ENCODE measurements around the gene CLTCL1. TPM values are rescaled to one million over a fixed set of nuclear protein-coding genes. Genes with fewer than 3 reads are reported as not detected.

The CLTCL1 gene
- total and polyA plus RNA-seq, 12 donors: 13.0 to 62.8 (median 21.8) TPM

DNA sequence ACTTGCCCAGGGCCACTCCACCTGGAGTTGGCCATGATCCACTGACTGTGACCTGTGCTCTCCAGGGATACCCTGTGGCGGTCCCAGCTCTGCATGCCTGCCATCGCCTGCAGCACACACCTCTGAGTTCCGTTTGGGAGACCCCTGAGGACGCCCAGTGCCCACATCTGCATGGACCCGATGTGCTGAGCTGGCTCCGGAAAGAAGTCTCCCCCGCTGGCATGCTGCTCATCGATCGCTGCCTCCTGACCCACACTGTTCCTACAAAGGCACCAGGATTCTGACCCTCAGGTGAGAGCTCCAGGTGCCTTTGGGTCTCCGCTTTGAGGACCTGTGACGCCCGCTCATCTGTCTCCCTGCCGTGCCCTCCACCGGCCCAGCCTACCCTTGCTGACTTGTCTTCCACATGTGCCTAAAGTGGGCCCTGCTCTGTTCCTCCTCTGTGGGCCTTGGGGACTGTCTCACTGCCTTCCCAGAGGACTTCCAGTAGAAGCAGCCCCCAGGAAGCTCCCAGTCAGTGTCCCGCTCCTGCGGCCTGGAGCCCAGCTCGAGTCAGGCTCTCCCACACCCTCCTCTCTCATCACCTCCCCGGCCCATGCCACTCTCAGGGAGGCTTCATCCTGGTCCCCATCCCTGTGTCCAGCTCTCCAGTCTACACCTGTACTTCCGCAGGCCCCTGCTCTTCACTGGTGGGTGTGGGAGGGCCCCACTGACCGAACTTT, 107.1 kb downstream of the CLTCL1 start:
- Histone ChIP-seq H3K27ac (no peak overlapping the region), H3K36me3 (replicated peaks in 1 of 2) (peaks cover 0 to 9% of the 10 kb centered on the region in 2 donors), H3K4me3 (no peak overlapping the region), H3K4me1 (replicated peaks in 1 of 2) (peaks cover 0 to 3% of the 10 kb centered on the region in 2 donors), H3K27me3 (no peaks in the 10 kb centered on the region), H3K9me3 (replicated peaks in 1 of 3) (no peaks in the 10 kb centered on the region)
- DNase-seq: no peak
- intact Hi-C loops (cut with DNase I): loop anchor here (10.0 kb wide), 2 partner anchors 110 to 200 kb away; partner anchors contain the start of gene CLTCL1 (in 1 of the 2)
- WGBS, 4 donors: 91 to 96% (median 93%) methylated on average over 14 to 20 of the region's 20 CpGs
- no peak for TF ChIP-seq POLR2A (IDR thresholded peaks at IDR 0.05)
- TF ChIP-seq, protein P1, sequence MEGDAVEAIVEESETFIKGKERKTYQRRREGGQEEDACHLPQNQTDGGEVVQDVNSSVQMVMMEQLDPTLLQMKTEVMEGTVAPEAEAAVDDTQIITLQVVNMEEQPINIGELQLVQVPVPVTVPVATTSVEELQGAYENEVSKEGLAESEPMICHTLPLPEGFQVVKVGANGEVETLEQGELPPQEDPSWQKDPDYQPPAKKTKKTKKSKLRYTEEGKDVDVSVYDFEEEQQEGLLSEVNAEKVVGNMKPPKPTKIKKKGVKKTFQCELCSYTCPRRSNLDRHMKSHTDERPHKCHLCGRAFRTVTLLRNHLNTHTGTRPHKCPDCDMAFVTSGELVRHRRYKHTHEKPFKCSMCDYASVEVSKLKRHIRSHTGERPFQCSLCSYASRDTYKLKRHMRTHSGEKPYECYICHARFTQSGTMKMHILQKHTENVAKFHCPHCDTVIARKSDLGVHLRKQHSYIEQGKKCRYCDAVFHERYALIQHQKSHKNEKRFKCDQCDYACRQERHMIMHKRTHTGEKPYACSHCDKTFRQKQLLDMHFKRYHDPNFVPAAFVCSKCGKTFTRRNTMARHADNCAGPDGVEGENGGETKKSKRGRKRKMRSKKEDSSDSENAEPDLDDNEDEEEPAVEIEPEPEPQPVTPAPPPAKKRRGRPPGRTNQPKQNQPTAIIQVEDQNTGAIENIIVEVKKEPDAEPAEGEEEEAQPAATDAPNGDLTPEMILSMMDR (IDR thresholded peaks at IDR 0.05): no peak

DNA sequence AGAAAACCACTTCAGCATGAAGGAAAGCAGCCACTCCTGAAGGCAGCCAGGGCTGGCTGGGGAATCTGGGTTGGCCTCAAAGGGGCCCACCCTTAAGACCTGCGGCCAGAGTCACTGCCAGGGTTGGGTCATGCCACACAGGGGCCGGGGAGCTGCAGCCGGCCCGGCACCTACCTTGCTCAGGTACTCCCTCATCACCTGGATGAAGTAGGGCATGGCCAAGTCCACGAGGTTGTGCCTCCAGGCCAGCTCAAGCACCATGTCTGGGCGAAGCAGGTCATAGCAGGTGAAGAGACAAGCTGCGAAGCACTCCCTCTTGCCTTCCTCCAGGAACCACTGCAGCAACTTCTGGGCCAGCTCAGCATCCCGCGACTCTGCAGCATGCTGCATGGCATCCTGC, 108.3 kb downstream of the CLTCL1 start:
- Histone ChIP-seq H3K27me3 (no peaks in the 10 kb centered on the region), H3K4me3 (no peak overlapping the region), H3K4me1 (replicated peaks in 1 of 2) (peaks cover 4 to 9% of the 10 kb centered on the region in 2 donors), H3K27ac (no peak overlapping the region), H3K9me3 (replicated peaks in 1 of 3) (no peaks in the 10 kb centered on the region), H3K36me3 (replicated peaks in 1 of 2) (peaks cover 0 to 9% of the 10 kb centered on the region in 2 donors)
- intact Hi-C loops (cut with DNase I): loop anchor here (10.0 kb wide), 2 partner anchors 112 to 202 kb away; partner anchors contain the start of gene CLTCL1 (in 1 of the 2)
- WGBS, 4 donors: 90 to 94% (median 92%) methylated on average over 5 to 9 of the region's 9 CpGs; no CpG with 5 or more reads in 1 of the 4 donors
- no peak for DNase-seq
- no peak for TF ChIP-seq POLR2A (IDR thresholded peaks at IDR 0.05)
- TF ChIP-seq, protein P1 (IDR thresholded peaks at IDR 0.05): no peak

DNA sequence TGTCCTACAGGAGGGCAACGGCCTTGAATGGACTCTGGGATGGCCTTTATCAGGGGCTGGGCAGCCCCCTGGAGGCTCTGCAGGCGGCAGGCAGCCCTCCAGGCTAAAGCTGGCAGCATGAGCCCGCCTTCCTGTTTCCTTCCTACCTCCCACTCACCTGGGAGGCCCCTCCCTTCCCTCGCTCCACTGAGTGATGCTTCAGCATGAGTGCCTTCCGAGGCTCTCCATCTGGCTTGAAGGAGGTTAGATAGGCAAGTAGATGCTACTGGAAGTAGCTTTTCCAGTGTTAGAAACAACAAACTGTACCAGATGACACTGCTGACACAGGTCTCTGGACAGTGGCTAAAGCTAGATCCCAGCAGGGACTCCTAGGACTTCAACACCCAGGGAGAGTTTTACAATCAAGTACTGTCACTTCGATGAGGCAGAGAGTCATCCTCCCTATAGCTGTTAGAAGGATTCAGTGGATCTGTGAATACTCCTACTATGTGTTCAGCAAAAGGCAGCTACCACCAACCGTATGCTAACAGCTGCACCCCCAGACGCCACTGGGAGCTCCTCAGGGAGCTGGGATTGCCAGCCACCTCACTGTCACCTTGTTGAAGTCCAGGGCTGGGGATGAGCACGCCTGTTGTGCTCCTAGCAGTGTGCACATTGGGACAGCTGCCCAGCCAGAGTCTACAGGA, 108.9 kb downstream of the CLTCL1 start:
- Histone ChIP-seq H3K4me1 (replicated peaks in 1 of 2) (peaks cover 7 to 12% of the 10 kb centered on the region in 2 donors), H3K36me3 (replicated peaks in 1 of 2) (peaks cover 0 to 4% of the 10 kb centered on the region in 2 donors), H3K9me3 (replicated peaks in 1 of 3) (no peaks in the 10 kb centered on the region), H3K4me3 (no peak overlapping the region), H3K27ac (no peak overlapping the region), H3K27me3 (no peaks in the 10 kb centered on the region)
- TF ChIP-seq, protein P1 (IDR thresholded peaks at IDR 0.05): no peak
- no peak for TF ChIP-seq POLR2A (IDR thresholded peaks at IDR 0.05)
- intact Hi-C loops (cut with DNase I): loop anchor here (10.0 kb wide), 2 partner anchors 112 to 202 kb away; partner anchors contain the start of gene CLTCL1 (in 1 of the 2)
- 75 to 84% (median 78%) methylated on average over 5 to 9 of the region's 9 CpGs for WGBS, 4 donors
- no peak for DNase-seq

DNA sequence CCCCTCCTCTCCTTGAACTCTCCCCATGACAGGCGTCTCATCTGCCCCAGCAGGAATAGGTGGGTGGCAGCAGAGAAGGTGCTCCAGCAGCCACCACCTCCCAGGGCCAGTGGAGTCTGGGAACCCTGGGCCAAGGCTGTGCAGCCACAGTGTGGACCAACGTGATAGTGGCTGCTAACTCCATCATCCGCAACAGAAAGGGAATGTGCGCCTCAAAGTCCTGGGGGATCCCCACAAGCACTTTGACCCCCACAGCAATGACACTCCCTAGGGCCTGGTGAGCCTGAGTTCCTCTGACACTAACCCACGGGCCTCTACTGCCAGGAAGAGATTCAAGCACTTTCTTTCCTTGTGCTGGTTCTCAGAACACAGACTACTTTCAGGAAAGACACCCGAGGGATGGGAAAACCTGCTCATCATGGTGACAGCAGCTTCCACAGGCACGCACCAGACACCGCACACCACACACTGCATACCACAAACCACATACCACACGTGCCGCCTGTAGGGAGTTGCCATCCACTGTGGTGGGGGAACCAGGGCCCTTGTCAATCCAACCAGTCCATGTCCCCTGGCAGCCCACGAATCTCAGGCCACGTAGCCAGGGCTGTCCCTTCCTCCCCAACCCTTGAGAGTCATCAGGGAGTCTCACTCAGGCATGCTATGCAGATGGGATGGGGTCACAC, 109.6 kb downstream of the CLTCL1 start:
- H3K4me3 ChIP-seq: no peak overlapping the region
- H3K27me3 ChIP-seq: no peaks in the 10 kb centered on the region
- no peaks in the 10 kb centered on the region for H3K36me3 ChIP-seq (replicated peaks in 1 of 2)
- no peak overlapping the region for H3K27ac ChIP-seq
- no peak for DNase-seq
- WGBS, 4 donors: 55 to 73% (median 63%) methylated on average over 7 to 12 of the region's 12 CpGs
- TF ChIP-seq, protein P1 (IDR thresholded peaks at IDR 0.05): no peak
- no peak for TF ChIP-seq POLR2A (IDR thresholded peaks at IDR 0.05)
- H3K4me1 ChIP-seq (replicated peaks in 1 of 2): peaks cover 13 to 18% of the 10 kb centered on the region in 2 donors
- no peaks in the 10 kb centered on the region for H3K9me3 ChIP-seq (replicated peaks in 1 of 3)
- intact Hi-C loops (cut with DNase I): loop anchor here (10.0 kb wide), 2 partner anchors 113 to 203 kb away; partner anchors contain the start of gene CLTCL1 (in 1 of the 2)
